ENCODE results near the gene EIF3K.

- TF ChIP-seq, protein P1, sequence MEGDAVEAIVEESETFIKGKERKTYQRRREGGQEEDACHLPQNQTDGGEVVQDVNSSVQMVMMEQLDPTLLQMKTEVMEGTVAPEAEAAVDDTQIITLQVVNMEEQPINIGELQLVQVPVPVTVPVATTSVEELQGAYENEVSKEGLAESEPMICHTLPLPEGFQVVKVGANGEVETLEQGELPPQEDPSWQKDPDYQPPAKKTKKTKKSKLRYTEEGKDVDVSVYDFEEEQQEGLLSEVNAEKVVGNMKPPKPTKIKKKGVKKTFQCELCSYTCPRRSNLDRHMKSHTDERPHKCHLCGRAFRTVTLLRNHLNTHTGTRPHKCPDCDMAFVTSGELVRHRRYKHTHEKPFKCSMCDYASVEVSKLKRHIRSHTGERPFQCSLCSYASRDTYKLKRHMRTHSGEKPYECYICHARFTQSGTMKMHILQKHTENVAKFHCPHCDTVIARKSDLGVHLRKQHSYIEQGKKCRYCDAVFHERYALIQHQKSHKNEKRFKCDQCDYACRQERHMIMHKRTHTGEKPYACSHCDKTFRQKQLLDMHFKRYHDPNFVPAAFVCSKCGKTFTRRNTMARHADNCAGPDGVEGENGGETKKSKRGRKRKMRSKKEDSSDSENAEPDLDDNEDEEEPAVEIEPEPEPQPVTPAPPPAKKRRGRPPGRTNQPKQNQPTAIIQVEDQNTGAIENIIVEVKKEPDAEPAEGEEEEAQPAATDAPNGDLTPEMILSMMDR (IDR thresholded peaks at IDR 0.05): no peak
- TF ChIP-seq POLR2AphosphoS5 (IDR thresholded peaks at IDR 0.05) (no peak), POLR2A (IDR thresholded peaks at IDR 0.05) (no peak), EP300 (IDR thresholded peaks at IDR 0.05) (no peak)
These were observed 7.4 kb downstream of the EIF3K start for GRCh38 chr19:38626401-38626800.

Data from sigmoid colon (tissue), 4 donors.